ENCODE data around the gene SLC1A1. TPM values are rescaled to one million over a fixed set of nuclear protein-coding genes. Genes with fewer than 3 reads are reported as not detected.

The SLC1A1 gene
- total RNA-seq, 3 donors from 2014 or later (not counting 1 experiment from before 2014, with no cell fraction given): not detected

GRCh38 chr9:4475301-4475700 is 15.0 kb upstream of the SLC1A1 start:
- intact Hi-C loops (cut with micrococcal nuclease): no loop called here
- ATAC-seq: no peak

GRCh38 chr9:4486176-4486575 is 4.1 kb upstream of the SLC1A1 start:
- peak in 1 of 2 donors; percentile 7 for DNase-seq
- no peak for ATAC-seq
- no peak overlapping the region for H3K4me3 ChIP-seq (ENCODE audit: low read length)
- no peaks in the 10 kb centered on the region for H3K36me3 ChIP-seq (ENCODE audit: control insufficient read depth, insufficient read depth, low read length)
- H3K4me1 ChIP-seq (ENCODE audit: control insufficient read depth, insufficient read depth, low read length): peaks cover 11% of the 10 kb centered on the region
- TF ChIP-seq, protein P1, sequence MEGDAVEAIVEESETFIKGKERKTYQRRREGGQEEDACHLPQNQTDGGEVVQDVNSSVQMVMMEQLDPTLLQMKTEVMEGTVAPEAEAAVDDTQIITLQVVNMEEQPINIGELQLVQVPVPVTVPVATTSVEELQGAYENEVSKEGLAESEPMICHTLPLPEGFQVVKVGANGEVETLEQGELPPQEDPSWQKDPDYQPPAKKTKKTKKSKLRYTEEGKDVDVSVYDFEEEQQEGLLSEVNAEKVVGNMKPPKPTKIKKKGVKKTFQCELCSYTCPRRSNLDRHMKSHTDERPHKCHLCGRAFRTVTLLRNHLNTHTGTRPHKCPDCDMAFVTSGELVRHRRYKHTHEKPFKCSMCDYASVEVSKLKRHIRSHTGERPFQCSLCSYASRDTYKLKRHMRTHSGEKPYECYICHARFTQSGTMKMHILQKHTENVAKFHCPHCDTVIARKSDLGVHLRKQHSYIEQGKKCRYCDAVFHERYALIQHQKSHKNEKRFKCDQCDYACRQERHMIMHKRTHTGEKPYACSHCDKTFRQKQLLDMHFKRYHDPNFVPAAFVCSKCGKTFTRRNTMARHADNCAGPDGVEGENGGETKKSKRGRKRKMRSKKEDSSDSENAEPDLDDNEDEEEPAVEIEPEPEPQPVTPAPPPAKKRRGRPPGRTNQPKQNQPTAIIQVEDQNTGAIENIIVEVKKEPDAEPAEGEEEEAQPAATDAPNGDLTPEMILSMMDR (IDR thresholded peaks at IDR 0.05): no peak
- intact Hi-C loops (cut with micrococcal nuclease): no loop called here
- no peak overlapping the region for H3K27ac ChIP-seq (ENCODE audit: low read length)
- no peaks in the 10 kb centered on the region for H3K9me3 ChIP-seq (ENCODE audit: control insufficient read depth, insufficient read depth, low read length)
- WGBS (ENCODE audit: insufficient coverage): 9% methylated on average over 2 of the region's 2 CpGs
- no peak overlapping the region for H3K4me3 Mint-ChIP-seq
- H3K4me1 Mint-ChIP-seq: peaks cover 0 to 5% of the 10 kb centered on the region in 2 donors
- no peaks in the 10 kb centered on the region for H3K36me3 Mint-ChIP-seq
- H3K27me3 ChIP-seq (ENCODE audit: control insufficient read depth, insufficient read depth, low read length): peaks cover 6% of the 10 kb centered on the region
- H3K9me3 Mint-ChIP-seq: no peaks in the 10 kb centered on the region
- H3K27me3 Mint-ChIP-seq (ENCODE audit: low read depth in 2 of 2): peaks cover 29 to 30% of the 10 kb centered on the region in 2 donors
- H3K27ac Mint-ChIP-seq: no peak overlapping the region

More at GRCh38 chr9:4475301-4475700, 15.0 kb upstream of the SLC1A1 start:
- Mint-ChIP-seq H3K27ac (no peak overlapping the region), H3K27me3 (ENCODE audit: low read depth in 2 of 2) (peaks cover 5 to 15% of the 10 kb centered on the region in 2 donors), H3K36me3 (no peaks in the 10 kb centered on the region), H3K9me3 (no peaks in the 10 kb centered on the region), H3K4me3 (no peak overlapping the region), H3K4me1 (no peaks in the 10 kb centered on the region)
- Histone ChIP-seq H3K4me1 (ENCODE audit: control insufficient read depth, insufficient read depth, low read length) (no peaks in the 10 kb centered on the region), H3K36me3 (ENCODE audit: control insufficient read depth, insufficient read depth, low read length) (no peaks in the 10 kb centered on the region), H3K9me3 (ENCODE audit: control insufficient read depth, insufficient read depth, low read length) (no peaks in the 10 kb centered on the region), H3K27me3 (ENCODE audit: control insufficient read depth, insufficient read depth, low read length) (no peaks in the 10 kb centered on the region), H3K4me3 (ENCODE audit: low read length) (no peak overlapping the region), H3K27ac (ENCODE audit: low read length) (no peak overlapping the region)
- DNase-seq: no peak
- TF ChIP-seq, protein P1 (IDR thresholded peaks at IDR 0.05): no peak
- no CpG with 5 or more reads among the region's 1 CpG for WGBS (ENCODE audit: insufficient coverage)

GRCh38 chr9:4489562-4489918 is 728 bp upstream of the SLC1A1 start:
- H3K4me1 ChIP-seq (ENCODE audit: control insufficient read depth, insufficient read depth, low read length): peaks cover 15% of the 10 kb centered on the region
- no peak for ATAC-seq
- no peaks in the 10 kb centered on the region for H3K36me3 Mint-ChIP-seq
- peaks cover 0 to 5% of the 10 kb centered on the region in 2 donors for H3K4me1 Mint-ChIP-seq
- peak overlapping the region; percentile 43 for H3K4me3 Mint-ChIP-seq
- intact Hi-C loops (cut with micrococcal nuclease): no loop called here
- no peaks in the 10 kb centered on the region for H3K9me3 ChIP-seq (ENCODE audit: control insufficient read depth, insufficient read depth, low read length)
- TF ChIP-seq, protein P1 (IDR thresholded peaks at IDR 0.05): no peak
- H3K27me3 ChIP-seq (ENCODE audit: control insufficient read depth, insufficient read depth, low read length): peaks cover 20% of the 10 kb centered on the region
- no peak overlapping the region for H3K27ac Mint-ChIP-seq
- H3K9me3 Mint-ChIP-seq: no peaks in the 10 kb centered on the region
- no peaks in the 10 kb centered on the region for H3K36me3 ChIP-seq (ENCODE audit: control insufficient read depth, insufficient read depth, low read length)
- no peak overlapping the region for H3K4me3 ChIP-seq (ENCODE audit: low read length)
- H3K27ac ChIP-seq (ENCODE audit: low read length): no peak overlapping the region
- 9% methylated on average over 8 of the region's 8 CpGs for WGBS (ENCODE audit: insufficient coverage)
- DNase-seq: no peak
- peaks cover 41 to 52% of the 10 kb centered on the region in 2 donors for H3K27me3 Mint-ChIP-seq (ENCODE audit: low read depth in 2 of 2)
